ENCODE measurements around the gene TRIM29. TPM values are rescaled to one million over a fixed set of nuclear protein-coding genes. Genes with fewer than 3 reads are reported as not detected.

TRIM29 gene
- total RNA-seq, 1 experiment from 2014 or later, result 4.3 TPM

DNA sequence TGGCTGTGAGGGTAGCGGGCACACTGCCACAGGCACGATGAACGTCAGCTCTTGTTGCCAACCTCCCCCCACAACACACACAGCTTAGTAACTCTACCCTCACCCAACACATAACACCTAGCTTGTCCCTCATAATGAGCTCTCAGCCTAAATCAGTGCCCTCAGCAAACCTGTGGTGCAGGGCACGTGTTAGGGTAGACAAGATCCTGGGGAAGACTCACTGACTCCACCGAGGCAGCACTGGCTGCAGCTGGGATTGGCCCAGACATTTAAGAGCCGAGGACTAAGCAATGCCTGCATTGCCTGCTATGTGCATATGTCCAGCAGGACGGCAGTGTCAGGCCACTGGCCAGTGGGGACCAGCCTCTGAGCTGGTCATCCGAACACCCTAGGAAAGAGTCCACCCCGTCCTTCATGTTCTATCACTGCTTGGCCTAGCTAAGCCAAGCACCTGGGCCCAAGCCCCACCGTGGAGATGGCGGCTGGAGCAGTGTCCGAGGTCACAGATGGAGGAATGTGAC, 32.9 kb upstream of the TRIM29 start:
- intact Hi-C loops (cut with micrococcal nuclease; ENCODE audit: unreplicated experiment), result no loop called here
- Histone ChIP-seq H3K4me3 (ENCODE audit: low read depth, low read length) (no peak overlapping the region), H3K27me3 (replicated peaks; ENCODE audit: control insufficient read depth, insufficient read depth, low read length) (no peaks in the 10 kb centered on the region), H3K36me3 (ENCODE audit: control insufficient read depth, insufficient read depth, low read length) (no peaks in the 10 kb centered on the region), H3K9me3 (peaks cover 1% of the 10 kb centered on the region; the same call in 1 of the 2 replicates), H3K4me1 (peaks cover 8% of the 10 kb centered on the region)
- peak in 1 of 2 experiments; percentile 38 for DNase-seq
- H3K4me1 Mint-ChIP-seq (ENCODE audit: low read depth, unreplicated experiment), result no peaks in the 10 kb centered on the region
- no TSS peak for BruUV-seq (replicated peaks)
- no peak overlapping the region for H3K27ac Mint-ChIP-seq (ENCODE audit: unreplicated experiment)
- H3K9me3 Mint-ChIP-seq (ENCODE audit: unreplicated experiment), result peaks cover 4% of the 10 kb centered on the region
- ChIA-PET CTCF (interaction anchor here (0.6 to 2.9 kb wide), 6 partner anchors 14 to 132 kb away, joined by 3 to 8 read pairs (median 4); no protein-coding TSS in a partner anchor), POLR2A (no interaction called here)
- H3K36me3 Mint-ChIP-seq (ENCODE audit: insufficient read depth, unreplicated experiment), result no peaks in the 10 kb centered on the region
- peaks cover 19% of the 10 kb centered on the region for H3K27me3 Mint-ChIP-seq (ENCODE audit: insufficient read depth, unreplicated experiment)
- no peak for TF ChIP-seq CTCF (IDR thresholded peaks at IDR 0.05; ENCODE audit: insufficient read depth in 1 of 2, low read depth in 1 of 2, low read length in 1 of 2, severe bottlenecking in 1 of 2, unreplicated experiment in 1 of 2)
- H3K4me3 Mint-ChIP-seq (ENCODE audit: unreplicated experiment), result peak overlapping the region; percentile 10

GRCh38 chr11:120169981-120170698, 32.2 kb upstream of the TRIM29 start:
- Histone ChIP-seq H3K4me3 (ENCODE audit: low read depth, low read length) (no peak overlapping the region), H3K4me1 (peaks cover 8% of the 10 kb centered on the region), H3K36me3 (ENCODE audit: control insufficient read depth, insufficient read depth, low read length) (no peaks in the 10 kb centered on the region), H3K27me3 (replicated peaks; ENCODE audit: control insufficient read depth, insufficient read depth, low read length) (no peaks in the 10 kb centered on the region), H3K9me3 (peaks cover 4% of the 10 kb centered on the region; the same call in 1 of the 2 replicates)
- CTCF ChIA-PET, result interaction anchor here (0.6 to 2.9 kb wide), 7 partner anchors 15 to 133 kb away, joined by 3 to 14 read pairs (median 5); no protein-coding TSS in a partner anchor
- intact Hi-C loops (cut with micrococcal nuclease; ENCODE audit: unreplicated experiment), result loop anchor here (1.0 kb wide), 1 partner anchor 504 kb away; no protein-coding TSS in a partner anchor
- no peak overlapping the region for H3K27ac Mint-ChIP-seq (ENCODE audit: unreplicated experiment)
- no peaks in the 10 kb centered on the region for H3K36me3 Mint-ChIP-seq (ENCODE audit: insufficient read depth, unreplicated experiment)
- H3K4me3 Mint-ChIP-seq (ENCODE audit: unreplicated experiment), result peak overlapping the region; percentile 10
- H3K9me3 Mint-ChIP-seq (ENCODE audit: unreplicated experiment), result peaks cover 11% of the 10 kb centered on the region
- no peak for TF ChIP-seq CTCF (IDR thresholded peaks at IDR 0.05; ENCODE audit: insufficient read depth in 1 of 2, low read depth in 1 of 2, low read length in 1 of 2, severe bottlenecking in 1 of 2, unreplicated experiment in 1 of 2)
- no peaks in the 10 kb centered on the region for H3K4me1 Mint-ChIP-seq (ENCODE audit: low read depth, unreplicated experiment)
- no TSS peak for BruUV-seq (replicated peaks)
- POLR2A ChIA-PET, result no interaction called here
- DNase-seq, result peak in 1 of 2 experiments; percentile 38
- H3K27me3 Mint-ChIP-seq (ENCODE audit: insufficient read depth, unreplicated experiment), result peaks cover 22% of the 10 kb centered on the region

DNA sequence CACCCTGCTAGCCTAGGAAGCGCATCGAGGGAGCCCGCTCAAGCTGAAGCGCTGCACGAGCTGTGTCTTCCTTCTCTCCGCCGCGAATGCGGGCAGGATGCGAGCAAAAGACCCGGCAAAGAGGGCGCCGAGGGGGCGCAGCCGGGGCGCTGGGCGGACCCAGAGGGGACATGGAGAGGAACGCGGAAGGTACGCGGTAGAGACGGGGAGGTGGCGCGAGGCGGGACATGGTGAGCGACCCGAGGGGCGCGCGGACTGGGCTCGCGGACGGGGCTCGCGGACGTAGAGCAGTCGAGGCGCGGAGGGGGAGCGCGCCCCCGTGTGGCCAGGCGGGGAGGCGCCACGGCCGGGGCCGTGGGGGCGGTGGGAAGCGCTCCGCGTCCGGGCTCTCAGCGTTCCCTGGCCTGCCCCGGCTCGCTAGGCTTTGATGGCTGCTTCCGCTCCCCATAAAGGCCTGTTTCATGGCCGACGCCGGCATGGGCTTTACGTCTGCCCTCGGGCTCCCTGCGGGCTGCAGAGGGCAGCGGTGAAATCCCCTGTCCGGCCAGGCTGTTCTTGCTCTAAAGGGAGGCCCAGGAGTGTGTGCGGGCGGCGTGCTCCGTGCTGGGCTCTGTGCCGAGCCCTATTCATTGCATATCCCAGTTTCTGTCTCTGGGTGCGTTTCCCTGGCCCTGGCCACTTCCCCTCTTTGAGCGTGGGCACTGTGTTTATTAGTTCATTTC, 31.2 kb upstream of the TRIM29 start:
- H3K4me3 ChIP-seq (ENCODE audit: low read depth, low read length), result peak overlapping the region; percentile 68
- H3K36me3 ChIP-seq (ENCODE audit: control insufficient read depth, insufficient read depth, low read length), result no peaks in the 10 kb centered on the region
- TF ChIP-seq CTCF (IDR thresholded peaks at IDR 0.05; ENCODE audit: insufficient read depth in 1 of 2, low read depth in 1 of 2, low read length in 1 of 2, severe bottlenecking in 1 of 2, unreplicated experiment in 1 of 2), result peak; percentile 76 to 99
- peaks cover 29% of the 10 kb centered on the region for H3K27me3 Mint-ChIP-seq (ENCODE audit: insufficient read depth, unreplicated experiment)
- BruUV-seq (replicated peaks), result no TSS peak
- no peaks in the 10 kb centered on the region for H3K4me1 Mint-ChIP-seq (ENCODE audit: low read depth, unreplicated experiment)
- peak; percentile 79 to 94 for DNase-seq
- peak overlapping the region; percentile 42 for H3K27ac Mint-ChIP-seq (ENCODE audit: unreplicated experiment)
- H3K27me3 ChIP-seq (replicated peaks; ENCODE audit: control insufficient read depth, insufficient read depth, low read length), result no peaks in the 10 kb centered on the region
- intact Hi-C loops (cut with micrococcal nuclease; ENCODE audit: unreplicated experiment), result loop anchor here (1.0 kb wide), 1 partner anchor 503 kb away; no protein-coding TSS in a partner anchor
- no peaks in the 10 kb centered on the region for H3K36me3 Mint-ChIP-seq (ENCODE audit: insufficient read depth, unreplicated experiment)
- H3K4me3 Mint-ChIP-seq (ENCODE audit: unreplicated experiment), result peak overlapping the region; percentile 83
- CTCF ChIA-PET, result interaction anchor here (0.6 to 2.9 kb wide), 26 partner anchors 11 to 527 kb away, joined by 3 to 14 read pairs (median 4); partner anchors contain the start of gene TRIM29
- peaks cover 4% of the 10 kb centered on the region; the same call in 1 of the 2 replicates for H3K9me3 ChIP-seq
- POLR2A ChIA-PET, result no interaction called here
- peaks cover 19% of the 10 kb centered on the region for H3K9me3 Mint-ChIP-seq (ENCODE audit: unreplicated experiment)
- H3K4me1 ChIP-seq, result peaks cover 8% of the 10 kb centered on the region

All from Caco-2 (cell line).